Karpas-422 (cell line): ENCODE results near the gene WDCP. TPM values are rescaled to one million over a fixed set of nuclear protein-coding genes. Genes with fewer than 3 reads are reported as not detected.
"Not testable (repeated sequence)": the region's sequence is repeated elsewhere in the genome, so short reads cannot be mapped to it uniquely, and the experiment has no call there.

ENCODE experiments used
- DNase-seq: peaks from one replicate; pipeline ENCODE4 v3.0.0-alpha.2; 2015
- H2AFZ ChIP-seq: fragments of 200-600 bp; sonication (generic); 2 replicates; pipeline ENCODE4 v1.6.1; 2014; ENCODE audit warnings: antibody characterized with exemption, low read length, mixed read lengths
- H3K27ac ChIP-seq: fragments of 200-600 bp; sonication (generic); 2 replicates; pipeline ENCODE4 v1.5.1; 2014; ENCODE audit warnings: mild to moderate bottlenecking, low read length, moderate library complexity
- H3K27me3 ChIP-seq: fragments of 200-600 bp; sonication (generic); 2 replicates; pipeline ENCODE4 v1.6.1; 2014; ENCODE audit warnings: low read length, mixed read lengths
- H3K36me3 ChIP-seq: fragments of 200-600 bp; sonication (generic); 2 replicates; pipeline ENCODE4 v1.6.1; 2014; ENCODE audit warnings: low read length, mixed read lengths; ENCODE audit not compliant: insufficient read depth
- H3K4me1 ChIP-seq: fragments of 200-600 bp; sonication (generic); 2 replicates; pipeline ENCODE4 v1.6.1; 2014; ENCODE audit warnings: mild to moderate bottlenecking, low read length, mixed read lengths
- H3K4me2 ChIP-seq: fragments of 200-600 bp; sonication (generic); 2 replicates; pipeline ENCODE4 v1.6.1; 2014; ENCODE audit warnings: low read length, low read depth, mild to moderate bottlenecking; ENCODE audit not compliant: poor library complexity, severe bottlenecking
- H3K4me3 ChIP-seq: fragments of 200-600 bp; sonication (generic); 2 replicates; pipeline ENCODE4 v1.5.1; 2014; ENCODE audit warnings: mild to moderate bottlenecking, antibody characterized with exemption, low read length, mixed read lengths
- H3K79me2 ChIP-seq: fragments of 200-600 bp; sonication (generic); 2 replicates; pipeline ENCODE4 v1.6.1; 2014; ENCODE audit warnings: mild to moderate bottlenecking, low read length, mixed read lengths
- H3K9ac ChIP-seq: fragments of 200-600 bp; sonication (generic); 2 replicates; pipeline ENCODE4 v1.6.0; 2014; ENCODE audit warnings: low read length
- H3K9me2 ChIP-seq: fragments of 200-600 bp; sonication (generic), shearing (Covaris generic); replicated peaks from 2 replicates; pipeline ENCODE4 v1.6.0; 2014; ENCODE audit warnings: mild to moderate bottlenecking, low read length, moderate library complexity; ENCODE audit not compliant: insufficient read depth
- H3K9me3 ChIP-seq: fragments of 300-700, 200-600 bp; sonication (generic); 2 replicates; pipeline ENCODE4 v1.6.1; 2014; ENCODE audit warnings: low read length, mixed read lengths
- H4K20me1 ChIP-seq: fragments of 200-600 bp; sonication (generic); 2 replicates; pipeline ENCODE4 v1.6.1; 2014; ENCODE audit warnings: mild to moderate bottlenecking, antibody characterized with exemption, low read length, low read depth; ENCODE audit not compliant: insufficient read depth
- total RNA-seq: library from RNA; depleted of rRNA; stranded (reverse); fragments of >200 nt; shearing (Covaris generic); gene quantifications from 2 replicates; pipeline ENCODE4 v1.2.3, GENCODE V29; 2014; ENCODE audit warnings: low replicate concordance

Gene WDCP
- total RNA-seq, 1 experiment from 2014 or later = 24.3 TPM

- H3K27me3 ChIP-seq, H3K9me2 ChIP-seq, H3K9ac ChIP-seq, H3K9me3 ChIP-seq, H3K4me3 ChIP-seq, DNase-seq, H4K20me1 ChIP-seq, H3K27ac ChIP-seq, H2AFZ ChIP-seq, H3K4me2 ChIP-seq: not testable (repeated sequence)
- H3K36me3 ChIP-seq = peaks cover 13% of the 10 kb centered on the region
- H3K79me2 ChIP-seq = peaks cover 70% of the 10 kb centered on the region
- H3K4me1 ChIP-seq = peaks cover 14% of the 10 kb centered on the region
Measured at GRCh38 chr2:24043133-24043532, 4.1 kb downstream of the WDCP start.

GRCh38 chr2:24040511-24040910 lies 6.7 kb downstream of the WDCP start:
- no peaks in the 10 kb centered on the region for H3K9me2 ChIP-seq
- H3K79me2 ChIP-seq = peaks cover 75% of the 10 kb centered on the region
- H3K9me3 ChIP-seq = no peaks in the 10 kb centered on the region
- DNase-seq = no peak
- no peak overlapping the region for H3K27ac ChIP-seq
- no peak overlapping the region for H3K4me3 ChIP-seq
- H3K36me3 ChIP-seq = peaks cover 18% of the 10 kb centered on the region
- no peaks in the 10 kb centered on the region for H4K20me1 ChIP-seq
- H3K9ac ChIP-seq = no peak overlapping the region
- H3K4me1 ChIP-seq = peaks cover 4% of the 10 kb centered on the region
- no peak overlapping the region for H2AFZ ChIP-seq
- H3K4me2 ChIP-seq = no peak overlapping the region
- H3K27me3 ChIP-seq = no peaks in the 10 kb centered on the region

- Histone ChIP-seq H3K4me2 (no peak overlapping the region), H3K27ac (no peak overlapping the region), H3K79me2 (peaks cover 71% of the 10 kb centered on the region), H3K9me3 (no peaks in the 10 kb centered on the region), H4K20me1 (no peaks in the 10 kb centered on the region), H3K9ac (no peak overlapping the region), H2AFZ (no peak overlapping the region), H3K9me2 (no peaks in the 10 kb centered on the region), H3K36me3 (peaks cover 18% of the 10 kb centered on the region), H3K27me3 (no peaks in the 10 kb centered on the region), H3K4me1 (peaks cover 4% of the 10 kb centered on the region; the same call in 1 of the 2 replicates), H3K4me3 (no peak overlapping the region)
- DNase-seq = no peak
Measured at GRCh38 chr2:24038786-24039499, 8.2 kb downstream of the WDCP start.

- Histone ChIP-seq H3K79me2 (peaks cover 9% of the 10 kb centered on the region; the same call in 1 of the 2 replicates), H3K9me3 (no peaks in the 10 kb centered on the region), H3K36me3 (peaks cover 21% of the 10 kb centered on the region; the same call in 1 of the 2 replicates)
Measured at GRCh38 chr2:24026233-24026632, 21.0 kb downstream of the WDCP start.

GRCh38 chr2:24024996-24025663 lies 22.1 kb downstream of the WDCP start:
- Histone ChIP-seq H3K36me3 (peaks cover 15% of the 10 kb centered on the region; the same call in 1 of the 2 replicates), H3K27ac (no peak overlapping the region), H3K4me3 (no peak overlapping the region), H4K20me1 (no peaks in the 10 kb centered on the region), H3K79me2 (peaks cover 9% of the 10 kb centered on the region; the same call in 1 of the 2 replicates), H2AFZ (no peak overlapping the region), H3K4me2 (no peak overlapping the region), H3K4me1 (no peaks in the 10 kb centered on the region), H3K9me2 (no peaks in the 10 kb centered on the region), H3K9ac (no peak overlapping the region), H3K9me3 (no peaks in the 10 kb centered on the region), H3K27me3 (no peaks in the 10 kb centered on the region)
- no peak for DNase-seq

More at GRCh38 chr2:24026233-24026632, 21.0 kb downstream of the WDCP start:
- Histone ChIP-seq H4K20me1 (no peaks in the 10 kb centered on the region), H3K4me3 (no peak overlapping the region), H3K9ac (no peak overlapping the region), H3K4me1 (no peaks in the 10 kb centered on the region), H3K4me2 (no peak overlapping the region), H2AFZ (no peak overlapping the region), H3K9me2 (no peaks in the 10 kb centered on the region), H3K27me3 (no peaks in the 10 kb centered on the region), H3K27ac (no peak overlapping the region)
- no peak for DNase-seq

GRCh38 chr2:24024018-24024417 lies 23.2 kb downstream of the WDCP start:
- Histone ChIP-seq H3K9ac (no peak overlapping the region), H4K20me1 (no peaks in the 10 kb centered on the region)

GRCh38 chr2:24022975-24023575 lies 24.1 kb downstream of the WDCP start:
- peaks cover 3% of the 10 kb centered on the region; the same call in 1 of the 2 replicates for H3K36me3 ChIP-seq
- H3K4me2 ChIP-seq = no peak overlapping the region
- no peaks in the 10 kb centered on the region for H3K4me1 ChIP-seq
- H2AFZ ChIP-seq = no peak overlapping the region
- H3K9me2 ChIP-seq = no peaks in the 10 kb centered on the region
- no peaks in the 10 kb centered on the region for H3K9me3 ChIP-seq
- no peak overlapping the region for H3K27ac ChIP-seq
- H4K20me1 ChIP-seq = no peaks in the 10 kb centered on the region
- no peak overlapping the region for H3K4me3 ChIP-seq
- no peaks in the 10 kb centered on the region for H3K79me2 ChIP-seq
- DNase-seq = no peak
- no peaks in the 10 kb centered on the region for H3K27me3 ChIP-seq
- no peak overlapping the region for H3K9ac ChIP-seq

More at GRCh38 chr2:24024018-24024417, 23.2 kb downstream of the WDCP start:
- H3K27me3 ChIP-seq = no peaks in the 10 kb centered on the region
- 0 out of 2 replicates have a peak, but pooled peaks cover 3% of the 10 kb centered on the region for H3K79me2 ChIP-seq
- H3K27ac ChIP-seq = no peak overlapping the region
- H3K4me1 ChIP-seq = no peaks in the 10 kb centered on the region
- H3K9me2 ChIP-seq = no peaks in the 10 kb centered on the region
- H3K4me3 ChIP-seq = no peak overlapping the region
- no peak overlapping the region for H2AFZ ChIP-seq
- peaks cover 4% of the 10 kb centered on the region; the same call in 1 of the 2 replicates for H3K36me3 ChIP-seq
- H3K9me3 ChIP-seq = no peaks in the 10 kb centered on the region
- H3K4me2 ChIP-seq = no peak overlapping the region
- DNase-seq = no peak

GRCh38 chr2:24022324-24022974 lies 24.7 kb downstream of the WDCP start:
- Histone ChIP-seq H3K4me3 (no peak overlapping the region), H3K9ac (no peak overlapping the region), H3K4me2 (no peak overlapping the region)

More at GRCh38 chr2:24022324-24022974, 24.7 kb downstream of the WDCP start:
- H3K36me3 ChIP-seq = peaks cover 3% of the 10 kb centered on the region; the same call in 1 of the 2 replicates
- no peaks in the 10 kb centered on the region for H3K9me2 ChIP-seq
- no peak overlapping the region for H2AFZ ChIP-seq
- H3K27ac ChIP-seq = no peak overlapping the region
- no peaks in the 10 kb centered on the region for H3K27me3 ChIP-seq
- no peaks in the 10 kb centered on the region for H4K20me1 ChIP-seq
- H3K4me1 ChIP-seq = no peaks in the 10 kb centered on the region
- H3K79me2 ChIP-seq = no peaks in the 10 kb centered on the region
- no peak for DNase-seq
- H3K9me3 ChIP-seq = no peaks in the 10 kb centered on the region
